Activated T-cell treated with anti-CD3 and anti-CD28 coated beads, Interleukin-2, amount 50 U/mL, for 24 hours (primary cell): Measurements from ENCODE around the gene GBP1.
"Not testable (repeated sequence)": the region's sequence is repeated elsewhere in the genome, so short reads cannot be mapped to it uniquely, and the experiment has no call there.

Source experiments
- DNase-seq: peaks from one replicate; pipeline ENCODE4 v3.0.0-alpha.2; 2020
- H3K27ac Mint-ChIP-seq: 2 replicates; pipeline ENCODE4 v1.8.0; 2020; ENCODE audit warnings: mild to moderate bottlenecking, mixed read lengths
- H3K27me3 Mint-ChIP-seq: 2 replicates; pipeline ENCODE4 v1.8.0; 2020; ENCODE audit warnings: mixed read lengths
- H3K36me3 Mint-ChIP-seq: 2 replicates; pipeline ENCODE4 v1.8.0; 2020; ENCODE audit warnings: low read depth, mixed read lengths
- H3K4me1 Mint-ChIP-seq: 2 replicates; pipeline ENCODE4 v1.8.0; 2020; ENCODE audit warnings: low read depth, mixed read lengths
- H3K4me3 Mint-ChIP-seq: 2 replicates; pipeline ENCODE4 v1.8.0; 2020; ENCODE audit warnings: mild to moderate bottlenecking, moderate library complexity, mixed read lengths
- H3K9me3 Mint-ChIP-seq: 2 replicates; pipeline ENCODE4 v1.8.0; 2020; ENCODE audit warnings: mixed read lengths

The GBP1 gene

GRCh38 chr1:89044970-89045721, 19.9 kb downstream of the GBP1 start:
- Mint-ChIP-seq H3K36me3 (peaks cover 55% of the 10 kb centered on the region), H3K27me3 (peaks cover 3% of the 10 kb centered on the region), H3K9me3 (peaks cover 16% of the 10 kb centered on the region), H3K4me1 (peaks cover 33% of the 10 kb centered on the region), H3K4me3 (no peak overlapping the region), H3K27ac (no peak overlapping the region)
- no peak for DNase-seq

GRCh38 chr1:89043940-89044339, 21.1 kb downstream of the GBP1 start:
- H3K4me3 Mint-ChIP-seq = no peak overlapping the region
- H3K4me1 Mint-ChIP-seq = peaks cover 42% of the 10 kb centered on the region
- no peak overlapping the region for H3K27ac Mint-ChIP-seq
- peaks cover 46% of the 10 kb centered on the region for H3K36me3 Mint-ChIP-seq
- no peak for DNase-seq
- peaks cover 9% of the 10 kb centered on the region for H3K27me3 Mint-ChIP-seq
- H3K9me3 Mint-ChIP-seq = peaks cover 16% of the 10 kb centered on the region

GRCh38 chr1:89042491-89042890, 22.5 kb downstream of the GBP1 start:
- H3K36me3 Mint-ChIP-seq = peaks cover 33% of the 10 kb centered on the region

GRCh38 chr1:89041721-89042120, 23.3 kb downstream of the GBP1 start:
- H3K27me3 Mint-ChIP-seq = peaks cover 11% of the 10 kb centered on the region
- H3K9me3 Mint-ChIP-seq = peaks cover 19% of the 10 kb centered on the region
- peak overlapping the region; percentile 95 for H3K27ac Mint-ChIP-seq
- peaks cover 38% of the 10 kb centered on the region for H3K4me1 Mint-ChIP-seq
- peak overlapping the region; percentile 16 for H3K4me3 Mint-ChIP-seq
- peaks cover 36% of the 10 kb centered on the region for H3K36me3 Mint-ChIP-seq
- DNase-seq = no peak

More at GRCh38 chr1:89042491-89042890, 22.5 kb downstream of the GBP1 start:
- Mint-ChIP-seq H3K27me3 (peaks cover 11% of the 10 kb centered on the region), H3K4me1 (peaks cover 35% of the 10 kb centered on the region), H3K27ac (no peak overlapping the region), H3K9me3 (peaks cover 16% of the 10 kb centered on the region), H3K4me3 (no peak overlapping the region)
- no peak for DNase-seq

GRCh38 chr1:89041119-89041641, 23.8 kb downstream of the GBP1 start:
- Mint-ChIP-seq H3K27me3 (peaks cover 11% of the 10 kb centered on the region), H3K4me1 (peaks cover 38% of the 10 kb centered on the region), H3K4me3 (peak overlapping the region; percentile 16), H3K27ac (peak overlapping the region; percentile 95), H3K36me3 (peaks cover 36% of the 10 kb centered on the region), H3K9me3 (peaks cover 19% of the 10 kb centered on the region)
- no peak for DNase-seq

- Mint-ChIP-seq H3K9me3 (peaks cover 19% of the 10 kb centered on the region), H3K36me3 (peaks cover 36% of the 10 kb centered on the region), H3K27ac (peak overlapping the region; percentile 86), H3K4me3 (no peak overlapping the region), H3K4me1 (peaks cover 43% of the 10 kb centered on the region), H3K27me3 (peaks cover 11% of the 10 kb centered on the region)
- DNase-seq = no peak
Measured at GRCh38 chr1:89040315-89040626, 24.7 kb downstream of the GBP1 start.

GRCh38 chr1:89037186-89037585, 27.8 kb downstream of the GBP1 start:
- no peak overlapping the region for H3K4me3 Mint-ChIP-seq
- no peak overlapping the region for H3K27ac Mint-ChIP-seq
- H3K36me3 Mint-ChIP-seq = peaks cover 14% of the 10 kb centered on the region
- peaks cover 11% of the 10 kb centered on the region for H3K27me3 Mint-ChIP-seq
- H3K4me1 Mint-ChIP-seq = peaks cover 64% of the 10 kb centered on the region
- H3K9me3 Mint-ChIP-seq = peaks cover 15% of the 10 kb centered on the region
- no peak for DNase-seq

GRCh38 chr1:89035080-89035479, 29.9 kb downstream of the GBP1 start:
- Mint-ChIP-seq H3K4me1 (peaks cover 55% of the 10 kb centered on the region), H3K27me3 (peaks cover 9% of the 10 kb centered on the region), H3K27ac (no peak overlapping the region), H3K36me3 (peaks cover 12% of the 10 kb centered on the region), H3K4me3 (no peak overlapping the region), H3K9me3 (peaks cover 26% of the 10 kb centered on the region)
- DNase-seq = no peak

GRCh38 chr1:89034004-89034403, 31.0 kb downstream of the GBP1 start:
- not testable (repeated sequence) for DNase-seq, H3K4me3 Mint-ChIP-seq, H3K27ac Mint-ChIP-seq, H3K27me3 Mint-ChIP-seq
- Mint-ChIP-seq H3K4me1 (peaks cover 56% of the 10 kb centered on the region), H3K36me3 (peaks cover 12% of the 10 kb centered on the region), H3K9me3 (peaks cover 26% of the 10 kb centered on the region)

- not testable (repeated sequence) for H3K4me3 Mint-ChIP-seq, DNase-seq, H3K27me3 Mint-ChIP-seq, H3K27ac Mint-ChIP-seq
- Mint-ChIP-seq H3K4me1 (peaks cover 45% of the 10 kb centered on the region), H3K9me3 (peaks cover 35% of the 10 kb centered on the region), H3K36me3 (peaks cover 12% of the 10 kb centered on the region)
Measured at GRCh38 chr1:89029051-89029450, 36.0 kb downstream of the GBP1 start.

- H3K9me3 Mint-ChIP-seq = peaks cover 23% of the 10 kb centered on the region
- no peak overlapping the region for H3K27ac Mint-ChIP-seq
- DNase-seq = no peak
- no peak overlapping the region for H3K4me3 Mint-ChIP-seq
- no peaks in the 10 kb centered on the region for H3K27me3 Mint-ChIP-seq
- H3K36me3 Mint-ChIP-seq = peaks cover 15% of the 10 kb centered on the region
- H3K4me1 Mint-ChIP-seq = peaks cover 54% of the 10 kb centered on the region
Measured at GRCh38 chr1:89025928-89026327, 39.1 kb downstream of the GBP1 start.

- no peaks in the 10 kb centered on the region for H3K27me3 Mint-ChIP-seq
- peak overlapping the region; percentile 95 for H3K27ac Mint-ChIP-seq
- peaks cover 16% of the 10 kb centered on the region for H3K9me3 Mint-ChIP-seq
- peaks cover 35% of the 10 kb centered on the region for H3K36me3 Mint-ChIP-seq
- peaks cover 59% of the 10 kb centered on the region for H3K4me1 Mint-ChIP-seq
- H3K4me3 Mint-ChIP-seq = peak overlapping the region; percentile 85
- DNase-seq = no peak
Measured at GRCh38 chr1:89023026-89023425, 42.0 kb downstream of the GBP1 start.

GRCh38 chr1:89022167-89022959, 42.6 kb downstream of the GBP1 start, which contains the start of gene GBP3:
TSS of gene GBP3 (minus strand) at chr1:89022866. CDS start at chr1:89020721, 2,145 bp downstream.
- H3K36me3 Mint-ChIP-seq = peaks cover 42% of the 10 kb centered on the region
- DNase-seq = no peak

GRCh38 chr1:89018318-89018717, 46.7 kb downstream of the GBP1 start:
- not testable (repeated sequence) for DNase-seq, H3K4me3 Mint-ChIP-seq, H3K27ac Mint-ChIP-seq, H3K9me3 Mint-ChIP-seq, H3K27me3 Mint-ChIP-seq
- H3K4me1 Mint-ChIP-seq = peaks cover 74% of the 10 kb centered on the region
- peaks cover 72% of the 10 kb centered on the region for H3K36me3 Mint-ChIP-seq

More at GRCh38 chr1:89022167-89022959, 42.6 kb downstream of the GBP1 start, which contains the start of gene GBP3:
- H3K9me3 Mint-ChIP-seq = peaks cover 12% of the 10 kb centered on the region
- peaks cover 66% of the 10 kb centered on the region for H3K4me1 Mint-ChIP-seq
- H3K27me3 Mint-ChIP-seq = no peaks in the 10 kb centered on the region
- peak within 1 kb of the TSS; percentile 95 for H3K27ac Mint-ChIP-seq
- peak within 1 kb of the TSS; percentile 85 for H3K4me3 Mint-ChIP-seq

GRCh38 chr1:89008511-89008910, 56.5 kb downstream of the GBP1 start:
- H3K27ac Mint-ChIP-seq = no peak overlapping the region
- H3K27me3 Mint-ChIP-seq = no peaks in the 10 kb centered on the region
- peaks cover 94% of the 10 kb centered on the region for H3K36me3 Mint-ChIP-seq

More at GRCh38 chr1:89008511-89008910, 56.5 kb downstream of the GBP1 start:
- H3K9me3 Mint-ChIP-seq = peaks cover 7% of the 10 kb centered on the region
- H3K4me3 Mint-ChIP-seq = no peak overlapping the region
- no peak for DNase-seq
- H3K4me1 Mint-ChIP-seq = peaks cover 11% of the 10 kb centered on the region
